ENCODE results near the gene PPM1L. TPM values are rescaled to one million over a fixed set of nuclear protein-coding genes. Genes with fewer than 3 reads are reported as not detected.
A peak's percentile ranks its signal among the peaks of the same experiment; 100 is the strongest.

Gene PPM1L
- total RNA-seq, 1 experiment from 2014 or later = 3.2 TPM

DNA sequence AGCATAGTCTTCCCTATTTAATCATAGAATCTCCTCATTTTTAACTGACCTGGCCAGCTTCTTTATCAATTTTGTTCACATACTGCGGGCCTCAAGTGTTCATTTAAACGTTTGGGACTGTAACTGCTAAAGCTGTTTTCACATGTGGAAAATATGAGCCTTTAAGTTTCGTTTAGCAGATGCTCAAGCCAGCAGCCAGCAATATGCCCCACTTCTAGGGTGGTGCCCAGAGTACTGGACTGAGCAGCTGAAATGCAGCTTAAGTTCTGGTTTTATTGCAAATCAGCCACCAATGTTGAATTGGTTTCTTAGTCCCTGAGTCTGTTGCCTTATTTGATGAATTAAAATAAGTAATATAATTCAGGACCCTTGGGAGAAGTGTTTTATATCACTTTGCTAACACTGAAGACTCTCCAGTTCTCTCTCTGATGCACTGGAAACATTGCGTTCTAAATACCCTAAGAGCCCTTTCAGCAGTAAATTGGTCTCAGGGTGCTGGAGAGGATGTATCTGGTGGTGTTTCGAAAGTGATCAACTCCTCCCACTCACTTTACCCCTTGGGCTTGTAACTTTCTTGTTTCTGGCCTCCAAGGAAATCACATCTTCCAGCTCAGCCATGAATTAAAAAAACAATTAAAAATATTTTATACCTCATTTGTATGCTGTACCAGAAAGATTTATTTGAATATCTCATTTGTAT lies 287.5 kb downstream of the PPM1L start:
- no peaks in the 10 kb centered on the region for H3K36me3 ChIP-seq (replicated peaks; ENCODE audit: control insufficient read depth, insufficient read depth, low read length)
- no peaks in the 10 kb centered on the region for H3K27me3 ChIP-seq (ENCODE audit: control insufficient read depth, insufficient read depth, low read length)
- H3K4me3 ChIP-seq (ENCODE audit: insufficient read depth, low read depth, low read length) = no peak overlapping the region
- no peak for DNase-seq

DNA sequence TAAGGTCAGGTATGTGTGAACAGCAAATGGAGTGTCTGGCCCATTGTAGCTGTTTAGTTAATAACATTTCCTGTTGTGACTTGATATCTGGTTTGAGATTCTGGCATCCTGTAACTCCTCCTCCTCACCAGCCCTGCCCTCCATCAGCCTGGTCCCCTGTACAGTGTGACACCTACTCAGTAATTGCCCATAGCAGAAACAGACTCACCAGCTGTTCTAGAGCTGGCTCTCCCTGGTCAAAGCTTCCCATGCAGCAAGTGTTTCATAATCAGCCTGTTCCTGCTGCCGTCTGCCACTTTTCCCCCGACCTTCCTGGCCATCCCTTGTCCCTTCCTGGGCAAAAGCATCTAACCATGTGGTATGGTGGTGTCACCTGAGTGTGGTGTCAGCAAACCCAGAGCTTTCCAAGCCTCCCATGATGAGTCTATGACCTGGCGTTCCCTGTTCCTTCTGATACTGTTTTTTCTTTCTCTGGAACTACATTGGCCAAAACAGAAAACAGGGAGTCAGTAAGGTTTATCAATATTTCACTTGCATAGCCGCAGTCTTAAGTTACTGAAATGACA lies 293.7 kb downstream of the PPM1L start:
- Histone ChIP-seq H3K4me3 (ENCODE audit: insufficient read depth, low read depth, low read length) (no peak overlapping the region), H3K36me3 (replicated peaks; ENCODE audit: control insufficient read depth, insufficient read depth, low read length) (no peaks in the 10 kb centered on the region), H3K27me3 (ENCODE audit: control insufficient read depth, insufficient read depth, low read length) (no peaks in the 10 kb centered on the region)

DNA sequence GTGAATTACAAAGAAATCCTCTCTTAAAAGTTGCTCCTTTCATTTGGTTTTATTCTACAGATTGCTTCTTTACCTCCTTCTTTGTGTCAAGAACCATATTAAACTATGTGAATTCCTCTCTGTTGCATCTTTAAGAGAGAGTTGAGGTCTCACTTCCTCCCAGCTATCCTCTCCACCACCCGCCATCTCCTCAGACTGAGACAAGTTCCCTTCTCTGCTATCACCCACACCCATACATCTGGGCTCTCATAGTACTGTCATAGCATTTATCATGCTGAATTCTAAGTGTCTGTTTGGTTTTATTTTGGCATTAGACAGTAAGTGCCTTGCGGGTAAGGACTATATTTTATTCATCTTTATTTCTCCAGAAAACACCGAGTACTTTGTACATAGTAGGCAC lies 294.9 kb downstream of the PPM1L start:
- Histone ChIP-seq H3K4me3 (ENCODE audit: insufficient read depth, low read depth, low read length) (no peak overlapping the region), H3K36me3 (replicated peaks; ENCODE audit: control insufficient read depth, insufficient read depth, low read length) (no peaks in the 10 kb centered on the region), H3K27me3 (ENCODE audit: control insufficient read depth, insufficient read depth, low read length) (no peaks in the 10 kb centered on the region)

More for the DNA sequence above, 293.7 kb downstream of the PPM1L start:
- no peak for DNase-seq

DNA sequence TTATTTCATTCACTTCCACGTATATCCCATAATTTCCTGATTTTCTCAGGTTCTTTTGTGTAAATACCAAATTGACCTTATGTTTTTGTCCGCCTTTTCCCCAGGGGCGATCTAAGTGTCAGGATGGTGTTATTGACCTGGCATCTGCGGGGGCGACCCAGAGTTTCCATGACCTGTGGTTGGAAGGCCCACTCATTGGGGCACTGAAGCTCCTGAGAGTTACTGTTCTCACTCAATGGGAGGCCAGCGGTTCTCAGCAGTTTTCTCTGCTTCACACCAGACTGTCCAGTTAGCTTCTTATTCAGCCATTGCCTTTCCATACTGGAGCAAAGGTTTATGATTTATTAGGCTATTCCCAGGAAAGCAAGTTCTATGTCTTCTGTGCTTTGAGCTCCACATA lies 295.8 kb downstream of the PPM1L start:
- Histone ChIP-seq H3K36me3 (replicated peaks; ENCODE audit: control insufficient read depth, insufficient read depth, low read length) (no peaks in the 10 kb centered on the region), H3K27me3 (ENCODE audit: control insufficient read depth, insufficient read depth, low read length) (no peaks in the 10 kb centered on the region), H3K4me3 (ENCODE audit: insufficient read depth, low read depth, low read length) (no peak overlapping the region)
- no peak for DNase-seq

More for the DNA sequence above, 294.9 kb downstream of the PPM1L start:
- DNase-seq = no peak

DNA sequence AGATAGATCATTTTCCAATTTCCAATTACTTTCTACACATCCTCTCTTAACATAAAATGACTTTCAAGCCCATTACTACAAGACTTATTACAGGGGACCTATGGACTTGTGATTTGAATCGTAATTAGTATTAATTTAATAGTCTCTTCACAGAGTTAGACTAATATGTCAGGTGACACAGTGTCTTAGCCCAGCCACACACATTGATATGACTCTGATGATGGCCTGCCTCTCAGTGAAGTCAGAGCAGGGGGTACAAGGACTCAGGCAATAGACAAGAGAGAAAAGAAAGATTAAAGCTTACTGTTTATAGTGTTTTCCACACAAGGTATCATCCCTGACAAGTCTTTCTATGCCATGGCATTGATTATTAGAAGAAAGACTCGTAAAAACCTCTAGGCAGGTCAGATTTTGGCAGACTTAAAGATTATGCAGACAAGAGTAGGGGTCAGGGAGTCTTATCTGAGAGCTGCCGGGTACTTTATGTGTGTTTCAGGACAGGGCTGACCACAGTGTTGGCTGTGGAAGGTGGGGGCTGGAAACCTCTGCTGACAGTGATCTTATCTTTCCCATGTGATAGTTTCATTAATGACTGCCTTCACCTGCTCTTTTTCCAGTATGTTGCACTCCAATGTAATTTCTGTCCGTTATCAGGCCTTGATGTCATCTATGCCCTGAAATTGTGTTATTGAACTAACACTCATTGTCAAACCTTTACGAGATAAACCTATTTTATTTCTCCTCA lies 299.0 kb downstream of the PPM1L start:
- Histone ChIP-seq H3K4me3 (ENCODE audit: insufficient read depth, low read depth, low read length) (no peak overlapping the region), H3K36me3 (replicated peaks; ENCODE audit: control insufficient read depth, insufficient read depth, low read length) (no peaks in the 10 kb centered on the region), H3K27me3 (ENCODE audit: control insufficient read depth, insufficient read depth, low read length) (no peaks in the 10 kb centered on the region)
- DNase-seq = no peak

DNA sequence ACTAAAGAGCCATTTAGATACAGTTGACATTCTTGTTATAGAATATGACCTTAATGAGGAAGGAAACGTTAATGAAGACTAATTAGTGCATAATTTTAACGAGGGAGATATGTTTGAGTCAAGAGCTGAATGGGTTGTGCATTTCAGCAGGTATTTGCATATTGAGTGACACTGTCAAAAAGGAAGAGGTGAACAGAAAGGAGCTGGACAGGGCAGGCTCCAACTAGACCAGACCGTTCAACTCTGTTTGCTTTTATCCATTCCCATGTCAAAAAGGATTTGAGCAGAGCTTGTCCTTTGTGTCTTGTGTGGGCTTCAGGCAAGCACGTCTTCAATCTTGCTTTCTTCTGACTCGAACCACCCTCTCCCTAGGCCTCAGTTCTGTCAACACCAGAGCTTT lies 308.4 kb downstream of the PPM1L start:
- no peak overlapping the region for H3K4me3 ChIP-seq (ENCODE audit: insufficient read depth, low read depth, low read length)
- no peaks in the 10 kb centered on the region for H3K27me3 ChIP-seq (ENCODE audit: control insufficient read depth, insufficient read depth, low read length)
- DNase-seq = no peak
- no peaks in the 10 kb centered on the region for H3K36me3 ChIP-seq (replicated peaks; ENCODE audit: control insufficient read depth, insufficient read depth, low read length)

DNA sequence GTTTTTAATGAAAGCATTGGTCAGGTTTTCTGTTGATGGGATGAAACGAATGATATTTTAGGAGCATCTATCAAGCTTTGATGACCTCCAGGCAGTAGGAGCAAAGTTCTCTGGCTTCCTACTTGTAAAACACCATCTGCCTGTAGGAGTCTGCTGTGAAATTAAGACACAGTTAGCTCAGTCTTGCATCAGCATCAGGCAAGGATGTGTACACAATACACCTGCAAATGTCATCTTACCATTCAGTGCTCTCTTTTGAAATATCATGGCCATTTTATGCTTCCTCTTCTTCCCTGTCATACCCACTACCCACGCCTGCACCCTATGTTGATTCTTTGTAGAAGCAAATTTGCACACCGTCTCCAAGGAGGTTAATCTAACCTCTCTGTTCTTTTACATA lies 310.9 kb downstream of the PPM1L start:
- Histone ChIP-seq H3K27me3 (ENCODE audit: control insufficient read depth, insufficient read depth, low read length) (no peaks in the 10 kb centered on the region), H3K4me3 (ENCODE audit: insufficient read depth, low read depth, low read length) (no peak overlapping the region), H3K36me3 (replicated peaks; ENCODE audit: control insufficient read depth, insufficient read depth, low read length) (no peaks in the 10 kb centered on the region)
- no peak for DNase-seq

DNA sequence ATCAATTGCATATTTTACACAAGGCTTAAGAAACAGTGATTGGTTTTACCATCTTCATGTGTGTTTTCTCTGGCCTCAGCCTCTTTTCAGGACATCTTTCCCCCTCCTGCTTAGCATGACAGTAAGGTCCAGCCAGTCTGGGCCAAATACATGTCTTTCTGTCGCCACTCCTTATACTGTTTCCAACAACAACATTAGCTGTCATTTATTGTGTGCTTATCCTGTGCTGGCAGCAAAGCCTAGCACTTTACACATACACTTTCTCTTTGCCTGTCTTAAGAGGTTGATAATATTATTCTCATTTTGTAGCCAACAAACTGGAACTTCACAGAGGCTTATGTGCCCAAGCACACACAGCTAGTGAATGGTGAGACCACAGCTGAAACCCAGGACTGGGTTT lies 311.3 kb downstream of the PPM1L start:
- no peak overlapping the region for H3K4me3 ChIP-seq (ENCODE audit: insufficient read depth, low read depth, low read length)
- H3K27me3 ChIP-seq (ENCODE audit: control insufficient read depth, insufficient read depth, low read length) = no peaks in the 10 kb centered on the region
- H3K36me3 ChIP-seq (replicated peaks; ENCODE audit: control insufficient read depth, insufficient read depth, low read length) = no peaks in the 10 kb centered on the region
- DNase-seq = no peak

DNA sequence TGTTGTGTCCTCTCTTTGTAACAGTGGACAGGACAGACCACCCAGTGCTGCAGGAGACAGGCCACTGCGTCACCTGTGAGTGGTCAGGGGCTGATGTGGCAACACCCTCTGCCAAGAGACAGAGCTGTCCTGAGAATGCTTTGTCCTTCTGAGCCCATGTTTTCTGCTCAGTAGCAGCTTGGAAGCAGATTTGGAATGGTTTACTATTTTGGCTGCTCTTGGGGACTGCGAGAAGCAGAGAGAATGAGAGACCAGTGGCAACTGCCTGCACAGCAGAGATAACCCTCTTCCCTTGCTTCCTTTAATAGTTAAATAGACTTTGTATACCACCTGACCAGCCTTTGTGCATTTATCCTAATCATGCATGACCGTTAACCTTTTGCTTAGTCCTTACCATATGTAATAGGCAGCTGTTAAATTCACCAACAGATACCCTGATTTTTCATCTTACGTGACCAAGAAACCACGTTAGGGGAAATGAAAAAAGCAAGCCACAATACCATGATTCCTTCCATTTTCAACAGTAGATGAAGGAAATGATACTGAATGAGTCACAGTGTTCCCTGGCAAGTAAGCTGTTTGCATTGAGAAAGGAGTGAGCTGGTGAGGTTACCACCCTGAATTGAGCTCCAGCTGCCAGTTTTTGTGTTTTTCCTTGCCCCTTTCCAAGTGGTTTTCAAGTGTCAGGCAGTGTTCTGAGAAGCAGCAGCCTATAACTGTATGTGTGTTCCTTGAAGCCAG lies 313.6 kb downstream of the PPM1L start:
- no peak for DNase-seq
- H3K27me3 ChIP-seq (ENCODE audit: control insufficient read depth, insufficient read depth, low read length) = no peaks in the 10 kb centered on the region
- H3K36me3 ChIP-seq (replicated peaks; ENCODE audit: control insufficient read depth, insufficient read depth, low read length) = no peaks in the 10 kb centered on the region
- H3K4me3 ChIP-seq (ENCODE audit: insufficient read depth, low read depth, low read length) = no peak overlapping the region

DNA sequence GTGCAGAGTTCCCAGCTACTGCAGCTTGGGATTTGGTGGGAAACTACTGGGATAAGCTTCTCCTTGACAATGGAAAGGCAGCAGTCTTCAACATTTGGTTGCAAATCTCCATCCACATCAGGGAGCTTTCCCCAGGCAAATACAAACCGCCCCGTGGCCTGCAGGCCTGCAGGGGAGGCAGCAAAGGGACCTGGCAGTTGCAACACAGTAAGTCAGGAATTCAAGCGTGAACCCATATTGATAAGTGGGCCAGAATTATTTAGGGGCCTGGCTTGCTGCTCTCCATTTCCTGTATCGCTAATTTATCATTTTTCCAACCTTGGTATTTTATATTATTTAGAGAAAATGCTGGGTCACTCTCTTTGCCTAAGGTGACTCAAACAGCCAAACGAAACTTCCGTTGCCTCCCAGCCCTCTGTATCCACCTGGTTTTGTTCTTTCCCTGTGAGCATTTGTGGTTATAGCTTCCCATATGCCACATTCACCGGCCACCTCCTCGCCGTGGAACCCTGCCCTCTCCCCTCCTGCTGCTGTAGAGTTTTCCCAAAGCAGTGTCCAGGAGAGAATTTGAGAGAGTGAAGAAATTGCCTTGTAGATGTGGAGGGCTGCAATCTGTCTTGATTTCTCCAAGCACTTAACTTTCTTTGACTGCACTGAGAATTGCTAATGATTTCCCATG lies 314.4 kb downstream of the PPM1L start:
- DNase-seq = peak; percentile 12
- no peaks in the 10 kb centered on the region for H3K27me3 ChIP-seq (ENCODE audit: control insufficient read depth, insufficient read depth, low read length)
- H3K4me3 ChIP-seq (ENCODE audit: insufficient read depth, low read depth, low read length) = no peak overlapping the region
- no peaks in the 10 kb centered on the region for H3K36me3 ChIP-seq (replicated peaks; ENCODE audit: control insufficient read depth, insufficient read depth, low read length)

DNA sequence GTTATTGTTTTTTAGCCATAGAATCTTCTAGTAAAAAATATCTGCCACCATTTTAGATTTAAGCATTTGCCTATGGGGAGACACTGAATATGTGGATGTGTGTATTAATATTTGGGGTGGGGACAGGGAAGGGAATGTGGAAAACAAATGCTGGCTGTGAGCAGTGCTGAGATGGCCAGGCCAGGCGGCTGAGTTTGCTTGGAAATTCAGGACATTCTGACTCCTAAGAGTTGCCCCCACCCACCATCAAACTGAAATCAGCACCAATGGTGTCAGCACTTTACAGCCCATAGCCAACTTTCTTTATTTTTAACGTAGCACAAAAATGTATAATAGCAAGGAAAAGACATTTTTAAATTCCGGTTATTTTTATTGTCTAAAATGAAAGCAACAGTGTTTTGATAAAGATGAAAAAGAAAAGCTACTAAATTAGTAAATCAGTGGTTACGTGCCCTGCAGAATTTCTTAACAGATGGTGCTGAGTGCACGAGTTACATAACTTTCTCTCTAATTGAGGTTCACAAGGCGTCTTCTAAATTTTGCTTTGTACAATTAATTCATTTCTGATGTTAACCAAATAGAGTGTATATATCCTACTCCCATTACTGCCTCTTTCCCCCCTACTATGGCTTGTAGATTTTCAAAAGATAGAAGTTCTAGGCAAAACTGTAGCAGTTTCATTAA lies 315.1 kb downstream of the PPM1L start:
- DNase-seq = no peak
- Histone ChIP-seq H3K36me3 (replicated peaks; ENCODE audit: control insufficient read depth, insufficient read depth, low read length) (no peaks in the 10 kb centered on the region), H3K4me3 (ENCODE audit: insufficient read depth, low read depth, low read length) (no peak overlapping the region), H3K27me3 (ENCODE audit: control insufficient read depth, insufficient read depth, low read length) (no peaks in the 10 kb centered on the region)

DNA sequence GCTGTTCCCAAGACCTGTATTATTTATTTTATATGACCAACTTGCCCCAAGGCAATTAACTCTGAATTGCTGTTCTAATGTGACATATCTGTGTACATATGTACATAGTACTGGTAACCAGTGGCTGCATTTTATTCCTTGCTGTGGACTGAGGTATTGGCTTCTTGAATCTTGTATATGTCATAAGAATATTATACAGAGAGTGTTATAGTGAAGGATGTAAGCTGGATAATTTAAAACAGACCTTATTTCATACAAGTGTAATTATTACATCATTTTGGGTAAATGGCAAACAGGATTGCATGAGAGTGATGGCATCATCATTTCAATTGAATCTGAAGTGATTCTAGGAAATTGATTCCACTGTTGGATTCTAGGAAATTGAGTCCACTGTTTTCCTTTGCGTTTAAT lies 316.2 kb downstream of the PPM1L start:
- H3K36me3 ChIP-seq (replicated peaks; ENCODE audit: control insufficient read depth, insufficient read depth, low read length) = no peaks in the 10 kb centered on the region
- no peak for DNase-seq
- no peak overlapping the region for H3K4me3 ChIP-seq (ENCODE audit: insufficient read depth, low read depth, low read length)
- no peaks in the 10 kb centered on the region for H3K27me3 ChIP-seq (ENCODE audit: control insufficient read depth, insufficient read depth, low read length)

DNA sequence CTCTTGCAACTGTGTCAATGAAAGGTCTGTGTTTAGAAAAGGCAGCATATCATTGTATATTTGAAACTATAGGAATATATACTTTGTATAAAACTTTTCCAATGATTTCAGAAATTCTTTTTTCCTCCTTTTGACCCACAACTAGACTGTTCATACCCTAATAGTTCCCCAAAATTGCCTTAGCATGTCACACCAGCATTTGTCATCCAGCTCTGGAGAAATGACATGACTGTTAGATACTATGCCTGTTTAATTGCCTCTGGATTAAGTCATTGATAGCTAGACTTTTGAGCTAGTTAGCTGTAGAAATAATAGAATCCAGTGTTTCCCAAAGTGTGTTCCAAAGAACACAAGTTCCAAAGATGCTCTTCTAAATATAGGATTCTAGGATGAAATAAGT lies 316.7 kb downstream of the PPM1L start:
- Histone ChIP-seq H3K36me3 (replicated peaks; ENCODE audit: control insufficient read depth, insufficient read depth, low read length) (no peaks in the 10 kb centered on the region), H3K4me3 (ENCODE audit: insufficient read depth, low read depth, low read length) (no peak overlapping the region), H3K27me3 (ENCODE audit: control insufficient read depth, insufficient read depth, low read length) (no peaks in the 10 kb centered on the region)
- no peak for DNase-seq

DNA sequence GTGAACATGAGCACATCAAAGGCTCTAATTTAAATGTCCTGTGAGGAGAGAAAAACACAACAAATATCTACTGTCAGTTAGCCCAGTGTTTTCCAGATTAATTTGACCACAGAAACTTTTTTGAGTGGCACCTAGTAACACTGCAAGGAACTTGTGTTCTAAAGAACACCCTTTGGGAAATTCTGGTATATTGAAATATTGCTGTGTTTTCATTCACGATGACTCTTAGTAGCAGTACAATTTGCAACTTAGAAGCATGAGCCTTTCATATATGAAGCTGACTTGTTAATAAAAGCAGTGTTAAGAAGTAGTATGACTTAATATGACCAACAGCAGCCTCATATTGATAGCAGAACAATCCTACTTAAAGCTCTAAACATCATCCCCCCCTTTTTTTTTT lies 317.1 kb downstream of the PPM1L start:
- H3K4me3 ChIP-seq (ENCODE audit: insufficient read depth, low read depth, low read length) = no peak overlapping the region
- no peak for DNase-seq

More for the DNA sequence above, 317.1 kb downstream of the PPM1L start:
- Histone ChIP-seq H3K36me3 (replicated peaks; ENCODE audit: control insufficient read depth, insufficient read depth, low read length) (no peaks in the 10 kb centered on the region), H3K27me3 (ENCODE audit: control insufficient read depth, insufficient read depth, low read length) (no peaks in the 10 kb centered on the region)
